ENCODE data around the gene KDM6A.

DNA sequence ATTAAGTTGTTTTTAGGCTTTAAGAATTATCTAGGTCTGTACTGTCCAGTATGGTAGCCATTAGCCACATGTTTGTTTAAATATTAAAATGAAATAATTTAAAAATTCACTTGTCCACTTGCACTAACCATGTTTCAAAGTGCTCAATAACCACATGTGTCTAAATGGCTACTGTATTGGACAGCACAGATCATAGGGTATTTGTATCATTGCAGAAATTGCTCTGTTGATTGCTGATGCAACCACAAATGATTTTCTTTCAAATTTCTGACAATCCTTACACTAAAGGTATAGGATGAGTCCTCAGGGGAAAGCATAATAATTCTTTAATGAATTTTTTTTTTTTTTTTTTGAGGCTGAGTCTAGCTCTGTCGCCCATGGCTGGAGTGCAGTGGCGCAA is 84.9 kb downstream of the KDM6A start:
- TF ChIP-seq, protein P1, sequence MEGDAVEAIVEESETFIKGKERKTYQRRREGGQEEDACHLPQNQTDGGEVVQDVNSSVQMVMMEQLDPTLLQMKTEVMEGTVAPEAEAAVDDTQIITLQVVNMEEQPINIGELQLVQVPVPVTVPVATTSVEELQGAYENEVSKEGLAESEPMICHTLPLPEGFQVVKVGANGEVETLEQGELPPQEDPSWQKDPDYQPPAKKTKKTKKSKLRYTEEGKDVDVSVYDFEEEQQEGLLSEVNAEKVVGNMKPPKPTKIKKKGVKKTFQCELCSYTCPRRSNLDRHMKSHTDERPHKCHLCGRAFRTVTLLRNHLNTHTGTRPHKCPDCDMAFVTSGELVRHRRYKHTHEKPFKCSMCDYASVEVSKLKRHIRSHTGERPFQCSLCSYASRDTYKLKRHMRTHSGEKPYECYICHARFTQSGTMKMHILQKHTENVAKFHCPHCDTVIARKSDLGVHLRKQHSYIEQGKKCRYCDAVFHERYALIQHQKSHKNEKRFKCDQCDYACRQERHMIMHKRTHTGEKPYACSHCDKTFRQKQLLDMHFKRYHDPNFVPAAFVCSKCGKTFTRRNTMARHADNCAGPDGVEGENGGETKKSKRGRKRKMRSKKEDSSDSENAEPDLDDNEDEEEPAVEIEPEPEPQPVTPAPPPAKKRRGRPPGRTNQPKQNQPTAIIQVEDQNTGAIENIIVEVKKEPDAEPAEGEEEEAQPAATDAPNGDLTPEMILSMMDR (IDR thresholded peaks at IDR 0.05): no peak
- TF ChIP-seq, protein P2, sequence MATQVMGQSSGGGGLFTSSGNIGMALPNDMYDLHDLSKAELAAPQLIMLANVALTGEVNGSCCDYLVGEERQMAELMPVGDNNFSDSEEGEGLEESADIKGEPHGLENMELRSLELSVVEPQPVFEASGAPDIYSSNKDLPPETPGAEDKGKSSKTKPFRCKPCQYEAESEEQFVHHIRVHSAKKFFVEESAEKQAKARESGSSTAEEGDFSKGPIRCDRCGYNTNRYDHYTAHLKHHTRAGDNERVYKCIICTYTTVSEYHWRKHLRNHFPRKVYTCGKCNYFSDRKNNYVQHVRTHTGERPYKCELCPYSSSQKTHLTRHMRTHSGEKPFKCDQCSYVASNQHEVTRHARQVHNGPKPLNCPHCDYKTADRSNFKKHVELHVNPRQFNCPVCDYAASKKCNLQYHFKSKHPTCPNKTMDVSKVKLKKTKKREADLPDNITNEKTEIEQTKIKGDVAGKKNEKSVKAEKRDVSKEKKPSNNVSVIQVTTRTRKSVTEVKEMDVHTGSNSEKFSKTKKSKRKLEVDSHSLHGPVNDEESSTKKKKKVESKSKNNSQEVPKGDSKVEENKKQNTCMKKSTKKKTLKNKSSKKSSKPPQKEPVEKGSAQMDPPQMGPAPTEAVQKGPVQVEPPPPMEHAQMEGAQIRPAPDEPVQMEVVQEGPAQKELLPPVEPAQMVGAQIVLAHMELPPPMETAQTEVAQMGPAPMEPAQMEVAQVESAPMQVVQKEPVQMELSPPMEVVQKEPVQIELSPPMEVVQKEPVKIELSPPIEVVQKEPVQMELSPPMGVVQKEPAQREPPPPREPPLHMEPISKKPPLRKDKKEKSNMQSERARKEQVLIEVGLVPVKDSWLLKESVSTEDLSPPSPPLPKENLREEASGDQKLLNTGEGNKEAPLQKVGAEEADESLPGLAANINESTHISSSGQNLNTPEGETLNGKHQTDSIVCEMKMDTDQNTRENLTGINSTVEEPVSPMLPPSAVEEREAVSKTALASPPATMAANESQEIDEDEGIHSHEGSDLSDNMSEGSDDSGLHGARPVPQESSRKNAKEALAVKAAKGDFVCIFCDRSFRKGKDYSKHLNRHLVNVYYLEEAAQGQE (IDR thresholded peaks at IDR 0.05; ENCODE audit: insufficient read depth in 1 of 2, low read depth in 2 of 2, low read length in 1 of 2): no peak
- no peak for TF ChIP-seq POLR2AphosphoS5 (IDR thresholded peaks at IDR 0.05; ENCODE audit: low read depth, low read length)
- TF ChIP-seq TCF7L2 (IDR thresholded peaks at IDR 0.05; ENCODE audit: low read depth, low read length): no peak
- TF ChIP-seq SIN3A (IDR thresholded peaks at IDR 0.05; ENCODE audit: borderline replicate concordance, insufficient read depth, low read depth, low read length): no peak
